HG03439 (cell line): Measurements from ENCODE around the gene FLAD1.

ENCODE experiments used
- ATAC-seq: cut with Tn5 transposase; IDR thresholded peaks from one replicate; pipeline ENCODE4 v1.9.1; 2021; ENCODE audit warnings: mild to moderate bottlenecking, moderate library complexity; ENCODE audit not compliant: unreplicated experiment

FLAD1 gene

DNA sequence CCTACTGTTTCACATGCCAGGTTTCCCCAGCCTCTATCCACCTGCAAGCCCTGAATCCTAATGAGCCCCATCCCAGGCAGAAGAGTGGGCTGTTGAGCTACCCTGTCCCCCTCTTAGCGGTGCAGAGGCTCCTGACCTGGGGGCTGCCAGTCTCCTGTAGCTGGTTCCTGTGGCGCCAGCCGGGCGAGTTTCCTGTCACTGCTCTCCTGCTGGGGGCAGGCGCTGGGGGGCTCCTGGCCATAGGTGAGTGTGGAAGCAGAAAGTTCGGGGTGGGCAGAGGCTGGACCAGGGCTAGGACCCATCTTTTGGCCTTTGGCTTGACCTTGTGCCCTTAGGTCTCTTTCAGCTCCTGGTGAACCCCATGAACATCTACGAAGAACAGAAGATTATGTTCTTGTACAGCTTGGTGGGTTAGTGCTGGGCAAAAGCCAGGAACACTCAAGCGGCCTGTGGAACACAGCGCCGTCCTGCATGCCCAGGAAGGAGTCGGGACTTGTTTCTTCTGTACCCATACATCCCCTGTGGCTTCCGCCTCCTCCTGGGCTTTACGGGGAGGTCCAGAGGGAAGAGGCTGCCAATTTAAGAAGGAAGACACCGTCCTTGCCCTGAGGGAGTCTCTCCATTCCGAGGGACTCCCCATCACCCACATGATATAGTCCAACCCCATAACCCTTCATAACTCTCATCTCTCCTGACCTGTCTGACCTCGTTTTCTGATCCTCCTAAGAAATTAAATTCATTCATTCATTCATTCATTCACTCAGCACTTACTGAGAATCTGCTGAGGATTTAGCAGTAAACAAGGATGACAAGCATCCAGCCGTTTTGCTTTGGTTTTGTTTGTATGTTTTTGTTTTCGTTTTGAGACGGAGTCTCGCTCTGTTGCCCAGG is 51.4 kb downstream of the FLAD1 start:
- ATAC-seq: no peak

DNA sequence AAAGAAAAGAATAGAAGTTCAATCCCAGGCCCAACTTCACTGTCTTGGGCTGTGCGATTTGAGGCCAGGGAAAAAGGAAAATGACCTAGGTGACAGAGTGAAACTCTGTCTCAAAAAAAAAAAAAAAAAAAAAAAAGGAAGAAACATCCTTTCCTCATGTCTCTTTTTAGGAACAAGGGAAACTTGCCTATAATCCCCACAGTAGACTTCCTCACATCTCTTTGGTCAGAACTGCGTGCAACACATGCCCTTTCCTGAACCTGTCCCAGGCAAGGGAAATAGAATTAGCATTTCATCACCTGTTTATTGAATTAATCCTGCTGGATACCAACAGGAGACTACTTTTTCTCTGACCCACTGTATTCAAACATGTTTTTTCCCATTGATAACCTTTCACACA is 52.8 kb downstream of the FLAD1 start:
- no peak for ATAC-seq

DNA sequence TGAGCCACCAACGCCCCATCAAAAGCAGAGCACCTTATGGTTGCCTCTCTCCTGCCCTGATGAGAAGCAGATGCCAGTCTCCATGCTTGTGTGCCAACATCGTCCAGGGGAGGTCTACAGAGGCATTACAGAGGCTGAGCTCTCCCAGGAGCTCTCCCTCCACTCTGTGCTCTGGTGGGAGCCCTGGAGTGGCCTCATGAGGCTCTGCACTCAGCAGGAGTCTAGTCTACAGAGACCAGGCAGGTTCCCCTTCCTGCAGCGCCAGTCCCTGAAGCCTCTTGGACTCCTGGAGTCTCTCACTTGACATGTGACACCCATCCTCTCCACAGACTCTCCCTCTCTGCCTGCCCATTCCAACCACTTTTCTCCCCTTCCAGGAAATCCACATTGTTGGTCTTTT is 53.9 kb downstream of the FLAD1 start:
- no peak for ATAC-seq

DNA sequence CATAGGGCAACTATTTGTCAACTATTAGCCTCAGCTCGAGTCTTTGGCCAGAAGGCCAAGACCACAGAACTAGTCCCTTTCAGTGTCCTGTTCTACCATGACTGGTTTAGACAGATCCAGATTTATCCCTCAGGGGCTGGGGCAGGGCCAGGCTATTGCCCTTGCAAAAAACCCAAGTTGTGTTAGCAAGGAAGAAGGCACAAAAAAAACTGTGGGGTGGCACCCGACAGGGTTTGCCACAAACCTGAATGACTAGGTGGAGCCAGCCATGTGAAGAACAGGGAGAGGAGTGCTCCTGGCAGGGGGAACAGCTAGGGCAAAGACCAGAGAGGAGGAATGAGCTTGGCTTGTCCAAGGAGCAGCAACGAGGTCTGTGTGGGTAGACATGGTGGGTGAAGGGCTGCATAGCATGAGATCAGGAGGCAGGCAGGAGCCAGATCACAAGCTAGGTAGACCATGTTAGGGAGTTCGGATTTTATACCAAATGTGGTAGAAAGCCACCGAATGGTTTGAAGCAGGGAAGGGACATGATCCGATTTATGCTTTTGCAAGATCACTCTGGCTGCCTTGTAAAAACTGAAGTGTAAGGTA is 54.8 kb downstream of the FLAD1 start:
- ATAC-seq: no peak

DNA sequence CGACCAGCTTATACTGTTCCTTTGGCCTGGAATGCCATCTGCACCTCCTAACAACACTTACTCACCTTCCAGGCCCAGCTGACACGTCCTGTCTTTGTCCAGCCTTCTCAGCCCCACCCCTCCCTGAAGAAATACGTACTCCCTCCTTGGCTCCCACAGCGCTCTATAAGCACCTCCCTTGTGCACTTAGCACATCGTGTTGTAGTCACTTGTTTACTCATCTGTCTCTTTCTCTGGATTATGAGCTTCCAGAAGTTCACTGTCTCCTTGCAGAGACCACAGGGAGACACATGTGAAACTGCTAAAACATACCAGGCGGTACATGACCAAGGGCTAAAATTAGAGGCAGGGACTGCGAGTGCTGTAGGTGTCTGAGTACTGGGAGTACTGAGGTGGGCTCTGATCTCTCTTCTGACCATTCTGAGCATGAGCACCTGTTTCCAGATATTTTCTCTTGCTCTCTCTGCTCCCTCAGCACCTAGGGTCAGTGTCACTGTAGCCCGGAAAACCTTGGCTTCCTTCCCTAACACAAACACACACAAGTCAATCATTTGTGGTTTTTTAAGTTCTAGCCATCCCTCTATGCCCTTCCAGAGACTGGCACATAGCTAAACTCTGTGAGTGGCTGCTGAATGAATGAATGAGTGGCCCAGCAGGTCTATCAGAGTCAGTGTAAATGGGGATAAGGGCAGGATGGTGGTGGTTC is 55.6 kb downstream of the FLAD1 start:
- ATAC-seq: no peak

DNA sequence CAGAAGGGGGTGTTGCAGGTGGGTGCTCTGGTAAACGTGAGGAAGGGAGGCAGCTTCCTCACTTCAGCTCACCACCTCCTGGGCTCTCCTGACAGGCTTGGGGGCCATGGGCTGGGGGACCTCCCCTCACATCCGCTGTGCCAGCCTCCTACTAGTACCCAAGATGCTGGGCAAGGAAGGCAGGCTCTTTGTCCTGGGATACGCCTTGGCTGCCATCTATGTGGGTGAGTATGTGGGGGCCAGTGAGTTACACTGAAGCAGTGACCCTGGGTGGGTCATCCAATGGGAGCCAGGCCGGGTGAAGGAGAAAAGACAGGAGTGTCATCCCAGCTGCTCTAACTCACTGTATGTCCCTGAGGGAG is 56.1 kb downstream of the FLAD1 start:
- no peak for ATAC-seq

DNA sequence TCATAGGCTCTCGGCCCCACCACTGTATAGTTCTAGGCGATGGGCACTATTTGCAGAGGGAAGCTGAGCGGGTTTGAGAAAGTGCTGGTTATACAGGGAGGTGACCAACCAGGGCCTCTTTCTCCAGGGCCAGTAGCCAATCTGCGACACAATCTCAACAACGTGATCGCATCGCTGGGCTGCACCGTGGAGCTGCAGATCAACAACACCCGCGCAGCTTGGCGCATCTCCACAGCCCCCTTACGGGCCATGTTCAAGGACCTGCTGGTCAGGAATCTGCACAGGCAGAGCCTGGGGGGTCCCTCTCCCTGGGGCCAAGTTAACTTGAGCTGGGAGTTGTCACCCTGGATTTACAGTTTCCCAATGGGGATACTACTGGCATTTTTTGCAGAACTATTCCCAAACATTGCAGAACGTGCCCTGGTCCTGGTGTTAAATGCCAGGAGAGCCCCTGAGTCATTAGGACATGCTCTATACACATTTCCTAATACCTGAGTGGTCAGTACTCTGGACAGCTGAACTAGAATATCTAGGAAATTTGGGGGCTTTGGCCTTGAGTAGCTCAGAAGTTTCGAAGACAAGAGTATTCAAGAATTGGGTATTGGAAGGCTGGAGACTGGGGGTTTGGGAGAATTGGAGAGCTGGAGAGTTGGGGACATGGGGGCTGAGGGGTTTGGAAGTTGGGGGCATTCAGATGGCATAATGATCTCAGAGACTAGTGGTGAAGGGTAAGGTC is 57.4 kb downstream of the FLAD1 start:
- ATAC-seq: no peak
